ENCODE data around the gene FRMPD2. TPM values are rescaled to one million over a fixed set of nuclear protein-coding genes. Genes with fewer than 3 reads are reported as not detected.
"Not testable (repeated sequence)": the region's sequence is repeated elsewhere in the genome, so short reads cannot be mapped to it uniquely, and the experiment has no call there.

Gene FRMPD2
- total RNA-seq, 1 experiment from 2014 or later, result 0.91 TPM

DNA sequence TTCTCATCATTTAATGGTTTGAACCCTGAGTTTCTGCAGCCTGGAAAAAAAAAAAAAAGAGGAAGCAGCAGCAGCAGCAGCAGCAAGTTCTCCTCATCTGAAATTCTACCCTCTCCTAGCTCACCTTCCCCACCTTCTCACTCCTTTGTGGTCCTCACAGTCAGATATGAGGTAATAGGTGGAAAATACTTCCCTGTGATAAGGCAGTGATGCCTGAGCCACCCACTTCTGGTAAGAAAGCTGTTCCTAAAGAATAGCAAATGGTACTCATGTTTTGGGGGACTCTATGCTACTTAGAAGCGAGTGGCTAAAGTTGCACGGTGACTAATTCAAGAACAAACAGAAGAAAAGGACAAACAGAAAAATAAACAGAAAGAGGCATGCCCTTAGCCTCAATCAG, 148.2 kb downstream of the FRMPD2 start:
- DNase-seq (ENCODE audit: low read depth); in situ Hi-C loops (cut with HindIII; ENCODE audit: low pct_unique_long_range_greater_than_20kb, low sequenced_read_pairs): not testable (repeated sequence)

DNA sequence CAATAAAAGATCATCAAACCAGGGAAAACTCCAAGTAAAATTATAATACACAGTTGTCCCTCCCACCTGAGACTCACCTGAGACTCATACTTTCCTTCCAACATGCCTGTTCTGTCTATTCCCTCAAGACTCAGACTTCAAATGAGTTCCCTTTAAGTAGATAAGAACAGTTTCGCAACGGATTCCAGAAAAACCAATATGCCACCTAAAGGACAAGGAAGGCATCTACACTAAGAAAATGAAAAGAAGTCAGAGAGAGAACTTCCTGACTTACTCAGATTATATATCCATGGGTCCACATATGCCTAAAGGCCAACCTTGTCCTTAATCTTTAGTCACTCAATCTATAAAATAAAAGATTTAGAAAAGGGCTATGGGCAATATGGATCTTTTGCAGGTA, 148.9 kb downstream of the FRMPD2 start:
- DNase-seq (ENCODE audit: low read depth); in situ Hi-C loops (cut with HindIII; ENCODE audit: low pct_unique_long_range_greater_than_20kb, low sequenced_read_pairs): not testable (repeated sequence)

- in situ Hi-C loops (cut with HindIII; ENCODE audit: low pct_unique_long_range_greater_than_20kb, low sequenced_read_pairs); DNase-seq (ENCODE audit: low read depth): not testable (repeated sequence)
These were observed 151.9 kb downstream of the FRMPD2 start for GRCh38 chr10:48122618-48123017.

DNA sequence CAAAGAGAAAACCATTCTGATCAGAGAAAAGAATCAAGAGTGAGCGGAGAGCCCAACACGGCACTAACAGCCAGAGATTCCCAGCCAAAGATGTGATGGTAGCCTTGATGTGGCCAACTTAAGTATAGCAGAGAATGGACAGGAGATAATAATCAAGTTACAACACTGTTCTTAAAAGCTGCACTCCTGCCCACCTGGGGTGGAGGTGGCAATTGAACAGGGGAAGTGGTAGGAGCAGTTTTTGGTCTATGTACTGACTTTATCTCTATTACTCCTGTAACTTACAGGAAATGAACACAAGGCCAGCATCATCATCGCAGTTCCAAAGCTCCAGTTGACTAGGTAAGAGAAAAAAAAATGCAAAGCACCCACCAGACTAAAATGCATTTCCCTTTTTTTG, 164.2 kb downstream of the FRMPD2 start:
- in situ Hi-C loops (cut with HindIII; ENCODE audit: low pct_unique_long_range_greater_than_20kb, low sequenced_read_pairs); DNase-seq (ENCODE audit: low read depth): not testable (repeated sequence)

Other genes starting within 250 kb of the FRMPD2 start
- 93.7 and 102 TPM in 2 replicates for gene MAPK8, start 32.0 kb upstream of the FRMPD2 start, total RNA-seq (2014; rRNA removed; shearing (Covaris generic); ENCODE audit: low replicate concordance)